Measurements from ENCODE around the gene CLMP.

CLMP gene

GRCh38 chr11:123190518-123190917 lies 4.5 kb downstream of the CLMP start:
- DNase-seq (ENCODE audit: low spot score), result no peak

- DNase-seq (ENCODE audit: low spot score), result no peak
Measured at GRCh38 chr11:123188508-123189165, 6.4 kb downstream of the CLMP start.

- no peak for DNase-seq (ENCODE audit: low spot score)
Measured at GRCh38 chr11:123187665-123188507, 7.2 kb downstream of the CLMP start.

GRCh38 chr11:123187248-123187647 lies 7.8 kb downstream of the CLMP start:
- DNase-seq (ENCODE audit: low spot score), result no peak

- no peak for DNase-seq (ENCODE audit: low spot score)
Measured at GRCh38 chr11:123186286-123186685, 8.8 kb downstream of the CLMP start.

GRCh38 chr11:123185326-123185725 lies 9.7 kb downstream of the CLMP start:
- no peak for DNase-seq (ENCODE audit: low spot score)

GRCh38 chr11:123184531-123184930 lies 10.5 kb downstream of the CLMP start:
- no peak for DNase-seq (ENCODE audit: low spot score)

- DNase-seq (ENCODE audit: low spot score), result peak; percentile 6
Measured at GRCh38 chr11:123183391-123184099, 11.5 kb downstream of the CLMP start.

GRCh38 chr11:123181767-123182500 lies 13.1 kb downstream of the CLMP start:
- DNase-seq (ENCODE audit: low spot score), result no peak

- DNase-seq (ENCODE audit: low spot score), result no peak
Measured at GRCh38 chr11:123181075-123181474, 14.0 kb downstream of the CLMP start.

- no peak for DNase-seq (ENCODE audit: low spot score)
Measured at GRCh38 chr11:123180574-123180973, 14.5 kb downstream of the CLMP start.

GRCh38 chr11:123180166-123180565 lies 14.9 kb downstream of the CLMP start:
- DNase-seq (ENCODE audit: low spot score), result no peak

- DNase-seq (ENCODE audit: low spot score), result no peak
Measured at GRCh38 chr11:123179586-123179985, 15.5 kb downstream of the CLMP start.

GRCh38 chr11:123178186-123178585 lies 16.9 kb downstream of the CLMP start:
- DNase-seq (ENCODE audit: low spot score), result no peak

- DNase-seq (ENCODE audit: low spot score), result no peak
Measured at GRCh38 chr11:123176785-123177184, 18.3 kb downstream of the CLMP start.

- DNase-seq (ENCODE audit: low spot score), result no peak
Measured at GRCh38 chr11:123174196-123175183, 20.6 kb downstream of the CLMP start.

GRCh38 chr11:123173856-123174186 lies 21.2 kb downstream of the CLMP start:
- no peak for DNase-seq (ENCODE audit: low spot score)

- peak; percentile 14 for DNase-seq (ENCODE audit: low spot score)
Measured at GRCh38 chr11:123173040-123173855, 21.8 kb downstream of the CLMP start.

GRCh38 chr11:123170929-123171328 lies 24.1 kb downstream of the CLMP start:
- no peak for DNase-seq (ENCODE audit: low spot score)

- DNase-seq (ENCODE audit: low spot score), result no peak
Measured at GRCh38 chr11:123169821-123170220, 25.2 kb downstream of the CLMP start.
